Measurements from ENCODE around the gene SLC7A6. TPM values are rescaled to one million over a fixed set of nuclear protein-coding genes. Genes with fewer than 3 reads are reported as not detected.
A peak's percentile ranks its signal among the peaks of the same experiment; 100 is the strongest.

Gene SLC7A6
- total and polyA plus RNA-seq, 8 donors: 2.9 to 66.1 (median 12.1) TPM

DNA sequence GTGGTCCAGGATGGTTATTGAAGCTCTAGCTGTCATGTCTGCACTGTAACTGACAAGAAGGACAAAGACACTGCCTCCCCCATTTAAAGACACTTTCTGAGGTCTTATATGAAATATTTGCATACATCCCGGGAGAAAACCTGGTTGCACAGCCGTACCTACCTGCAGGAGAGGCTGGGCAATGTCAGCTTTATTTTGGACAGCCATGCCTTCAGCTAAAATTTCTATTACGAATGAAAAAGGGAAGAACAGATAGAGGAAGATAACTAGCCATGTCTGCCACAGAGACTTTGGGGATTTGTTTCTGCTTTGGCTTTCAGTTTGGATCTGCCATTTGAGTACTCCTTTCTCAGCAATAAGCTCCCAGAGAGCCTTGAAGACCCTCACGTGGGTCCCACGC is 19.0 kb downstream of the SLC7A6 start:
- Histone ChIP-seq H3K4me1 (peaks cover 18 to 55% (median 30%) of the 10 kb centered on the region in 4 donors), H3K27me3 (no peaks in the 10 kb centered on the region), H3K36me3 (peaks cover 0 to 39% (median 30%) of the 10 kb centered on the region in 4 donors), H3K4me3 (no peak overlapping the region), H3K27ac (peak overlapping the region in 3 of 5 donors; percentile 2 to 63 (median 49)), H3K9me3 (no peaks in the 10 kb centered on the region)
- TF ChIP-seq POLR2A (IDR thresholded peaks at IDR 0.05) (no peak), EP300 (IDR thresholded peaks at IDR 0.05) (no peak), POLR2AphosphoS5 (IDR thresholded peaks at IDR 0.05) (no peak), CTCF (IDR thresholded peaks at IDR 0.05) (no peak)
- intact Hi-C loops (cut with DNase I; ENCODE audit: low total_unique reads): no loop called here
- no peak for DNase-seq
- WGBS, 5 donors: 66 to 73% (median 67%) methylated on average over 5 of the region's 5 CpGs

DNA sequence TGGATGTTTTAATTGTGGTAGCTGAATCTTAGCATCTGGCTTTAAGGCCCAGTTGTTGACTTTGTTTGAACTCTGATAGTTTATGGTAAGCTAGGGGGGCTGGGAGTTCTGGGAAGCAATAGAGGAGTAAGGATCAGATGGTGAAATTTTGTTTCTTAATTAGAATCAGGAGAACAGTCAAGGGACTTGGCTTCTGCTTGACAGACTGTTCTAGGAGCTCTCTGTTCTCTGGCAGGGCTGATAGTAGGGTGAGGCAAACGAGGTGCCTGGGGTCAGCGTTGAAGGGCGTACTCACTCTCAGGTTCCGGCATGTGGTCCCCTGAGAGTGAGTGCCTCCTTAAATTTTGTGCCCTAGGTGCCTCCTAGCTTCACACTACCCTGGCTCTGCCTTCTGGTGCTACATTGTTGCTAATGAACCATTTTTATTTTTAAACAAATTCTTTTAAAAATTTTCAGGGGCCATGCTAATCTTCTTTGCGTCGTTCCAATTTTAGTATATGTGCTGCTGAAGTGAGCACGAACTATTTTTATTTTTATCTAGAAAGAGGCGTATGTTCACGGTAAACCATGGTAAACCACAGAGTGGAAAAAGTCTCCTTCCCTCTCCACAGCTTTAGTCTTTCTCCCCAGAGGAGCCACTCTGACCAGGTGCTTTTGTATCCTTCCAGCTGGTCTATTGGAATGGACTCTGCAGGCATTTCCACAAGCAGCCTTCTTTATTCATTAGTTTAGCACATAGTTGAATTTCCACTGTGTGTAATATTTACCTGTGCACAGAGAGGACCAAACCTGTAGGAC is 19.7 kb downstream of the SLC7A6 start:
- 57 to 76% (median 66%) methylated on average over 9 of the region's 9 CpGs for WGBS, 5 donors
- Histone ChIP-seq H3K4me3 (no peak overlapping the region), H3K9me3 (no peaks in the 10 kb centered on the region), H3K36me3 (peaks cover 0 to 40% (median 30%) of the 10 kb centered on the region in 4 donors), H3K27ac (peak overlapping the region in 3 of 5 donors; percentile 10 to 63 (median 49)), H3K27me3 (no peaks in the 10 kb centered on the region), H3K4me1 (peaks cover 19 to 57% (median 30%) of the 10 kb centered on the region in 4 donors)
- DNase-seq: no peak
- TF ChIP-seq POLR2AphosphoS5 (IDR thresholded peaks at IDR 0.05) (peak in 1 of 3 donors; percentile 1), POLR2A (IDR thresholded peaks at IDR 0.05) (no peak)
- intact Hi-C loops (cut with DNase I; ENCODE audit: low total_unique reads): no loop called here

GRCh38 chr16:68284847-68285246 is 20.5 kb downstream of the SLC7A6 start:
- peaks cover 0 to 46% (median 30%) of the 10 kb centered on the region in 4 donors for H3K36me3 ChIP-seq
- intact Hi-C loops (cut with DNase I; ENCODE audit: low total_unique reads): no loop called here
- no peaks in the 10 kb centered on the region for H3K9me3 ChIP-seq
- TF ChIP-seq EP300 (IDR thresholded peaks at IDR 0.05) (no peak), CTCF (IDR thresholded peaks at IDR 0.05) (no peak), POLR2AphosphoS5 (IDR thresholded peaks at IDR 0.05) (no peak), POLR2A (IDR thresholded peaks at IDR 0.05) (no peak)
- H3K27me3 ChIP-seq: no peaks in the 10 kb centered on the region
- DNase-seq: no peak
- peak overlapping the region in 3 of 5 donors; percentile 24 to 63 (median 55) for H3K27ac ChIP-seq
- 44 to 68% (median 53%) methylated on average over 5 of the region's 5 CpGs for WGBS, 5 donors
- peaks cover 19 to 57% (median 30%) of the 10 kb centered on the region in 4 donors for H3K4me1 ChIP-seq
- no peak overlapping the region for H3K4me3 ChIP-seq

- DNase-seq: no peak
- no peak overlapping the region for H3K4me3 ChIP-seq
- H3K27me3 ChIP-seq: no peaks in the 10 kb centered on the region
- no peaks in the 10 kb centered on the region for H3K9me3 ChIP-seq
- WGBS, 5 donors: 83 to 95% (median 93%) methylated on average over 3 of the region's 3 CpGs
- intact Hi-C loops (cut with DNase I; ENCODE audit: low total_unique reads): no loop called here
- TF ChIP-seq POLR2A (IDR thresholded peaks at IDR 0.05) (no peak), POLR2AphosphoS5 (IDR thresholded peaks at IDR 0.05) (no peak), CTCF (IDR thresholded peaks at IDR 0.05) (no peak), EP300 (IDR thresholded peaks at IDR 0.05) (no peak)
- peaks cover 21 to 57% (median 30%) of the 10 kb centered on the region in 4 donors for H3K4me1 ChIP-seq
- peaks cover 0 to 52% (median 36%) of the 10 kb centered on the region in 4 donors for H3K36me3 ChIP-seq
- peak overlapping the region in 3 of 5 donors; percentile 24 to 63 (median 55) for H3K27ac ChIP-seq
These were observed 21.4 kb downstream of the SLC7A6 start for GRCh38 chr16:68285683-68286082.

All from stomach (tissue), 9 donors.